BJ (cell line): ENCODE data around the gene MTURN. TPM values are rescaled to one million over a fixed set of nuclear protein-coding genes. Genes with fewer than 3 reads are reported as not detected.

Source experiments
- CTCF ChIA-PET: fragments of 350-600 bp; formaldehyde crosslinking; extraction: SDS; loops from one replicate; lab custom pipeline; 2021; ENCODE audit warnings: antibody characterized with exemption, inconsistent platforms; lab: Yijun Ruan, JAX
- POLR2A ChIA-PET: fragments of 300-600 bp; sonication (Branson Sonifier 250); formaldehyde crosslinking; extraction: SDS; loops from one replicate; lab custom pipeline; 2021; ENCODE audit warnings: antibody characterized with exemption; lab: Charles Lee
- DNase-seq: peaks from one replicate; pipeline ENCODE4 v3.0.0-alpha.2; 2011; ENCODE audit warnings: low read depth
- H3K27me3 ChIP-seq: 2 replicates; pipeline ENCODE4 v1.6.0; 2011; ENCODE audit warnings: low read length; ENCODE audit not compliant: control insufficient read depth, insufficient read depth
- H3K36me3 ChIP-seq: 2 replicates; pipeline ENCODE4 v1.5.1; 2011; ENCODE audit warnings: low read length; ENCODE audit not compliant: control insufficient read depth, insufficient read depth
- H3K4me3 ChIP-seq: 2 replicates; pipeline ENCODE4 v1.5.1; 2011; ENCODE audit warnings: low read depth, mild to moderate bottlenecking, control low read depth, low read length
- polyA plus RNA-seq: library from polyadenylated mRNA; depleted of rRNA; stranded (reverse); fragments of >200 nt; gene quantifications from 2 replicates; pipeline ENCODE4 v1.2.3, GENCODE V29; 2011
- TF ChIP-seq, protein P1 (sequence below): IDR thresholded peaks from 2 replicates; pipeline ENCODE4 v1.5.1; 2011; ENCODE audit warnings: low read depth, mild to moderate bottlenecking, control low read depth, inconsistent platforms, low read length, moderate library complexity; ENCODE audit not compliant: insufficient read depth

The MTURN gene
- polyA plus RNA-seq, 1 experiment: 7.0 TPM

DNA sequence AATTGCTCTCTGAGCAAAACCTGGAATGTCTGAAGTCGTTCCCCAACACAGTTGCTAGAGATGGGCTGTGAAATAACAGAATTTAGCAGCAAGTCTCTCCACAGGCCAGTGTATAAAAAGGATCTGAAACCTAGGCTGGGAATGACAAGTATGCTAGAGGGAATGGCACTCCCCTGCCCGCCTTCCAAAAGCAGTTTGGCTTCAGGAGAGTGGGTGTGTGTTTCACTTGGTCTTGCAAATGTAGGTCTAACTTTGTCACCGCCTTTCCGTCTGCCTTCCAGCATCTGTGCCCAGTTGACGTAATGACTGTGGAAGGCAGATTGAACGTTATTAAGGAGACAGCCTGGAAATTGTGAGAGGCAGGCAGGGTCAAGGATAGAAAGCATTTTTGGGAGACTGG, 18.0 kb upstream of the MTURN start:
- TF ChIP-seq, protein P1, sequence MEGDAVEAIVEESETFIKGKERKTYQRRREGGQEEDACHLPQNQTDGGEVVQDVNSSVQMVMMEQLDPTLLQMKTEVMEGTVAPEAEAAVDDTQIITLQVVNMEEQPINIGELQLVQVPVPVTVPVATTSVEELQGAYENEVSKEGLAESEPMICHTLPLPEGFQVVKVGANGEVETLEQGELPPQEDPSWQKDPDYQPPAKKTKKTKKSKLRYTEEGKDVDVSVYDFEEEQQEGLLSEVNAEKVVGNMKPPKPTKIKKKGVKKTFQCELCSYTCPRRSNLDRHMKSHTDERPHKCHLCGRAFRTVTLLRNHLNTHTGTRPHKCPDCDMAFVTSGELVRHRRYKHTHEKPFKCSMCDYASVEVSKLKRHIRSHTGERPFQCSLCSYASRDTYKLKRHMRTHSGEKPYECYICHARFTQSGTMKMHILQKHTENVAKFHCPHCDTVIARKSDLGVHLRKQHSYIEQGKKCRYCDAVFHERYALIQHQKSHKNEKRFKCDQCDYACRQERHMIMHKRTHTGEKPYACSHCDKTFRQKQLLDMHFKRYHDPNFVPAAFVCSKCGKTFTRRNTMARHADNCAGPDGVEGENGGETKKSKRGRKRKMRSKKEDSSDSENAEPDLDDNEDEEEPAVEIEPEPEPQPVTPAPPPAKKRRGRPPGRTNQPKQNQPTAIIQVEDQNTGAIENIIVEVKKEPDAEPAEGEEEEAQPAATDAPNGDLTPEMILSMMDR: no peak
- Histone ChIP-seq H3K27me3 (no peaks in the 10 kb centered on the region), H3K4me3 (no peak overlapping the region), H3K36me3 (no peaks in the 10 kb centered on the region)
- ChIA-PET CTCF (no interaction called here), POLR2A (no interaction called here)
- DNase-seq: peak; percentile 41

DNA sequence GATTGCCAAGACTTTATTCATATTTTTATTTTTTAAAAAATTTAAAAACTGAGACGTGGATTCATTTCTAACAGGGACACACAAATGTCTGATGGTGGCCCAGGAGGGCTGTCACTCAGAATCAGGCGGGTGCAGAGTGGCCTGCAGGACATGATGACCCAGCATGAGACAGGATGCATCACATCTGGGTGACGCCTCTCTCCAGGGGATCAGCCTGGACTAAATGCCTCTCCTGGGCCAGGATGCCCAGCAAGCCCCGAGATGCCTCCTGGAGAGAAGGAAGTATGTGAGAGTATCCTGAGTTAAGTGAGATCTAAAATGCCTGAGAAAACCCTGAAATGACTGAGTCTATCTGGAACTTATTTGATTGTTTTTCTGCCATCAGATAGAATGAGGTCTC, 16.9 kb upstream of the MTURN start:
- no peaks in the 10 kb centered on the region for H3K36me3 ChIP-seq
- H3K4me3 ChIP-seq: no peak overlapping the region
- H3K27me3 ChIP-seq: no peaks in the 10 kb centered on the region
- TF ChIP-seq, protein P1: no peak
- POLR2A ChIA-PET: no interaction called here
- DNase-seq: no peak
- CTCF ChIA-PET: interaction anchor here (1.5 kb wide), 1 partner anchor 12 kb away, joined by 4 read pairs; no protein-coding TSS in a partner anchor

DNA sequence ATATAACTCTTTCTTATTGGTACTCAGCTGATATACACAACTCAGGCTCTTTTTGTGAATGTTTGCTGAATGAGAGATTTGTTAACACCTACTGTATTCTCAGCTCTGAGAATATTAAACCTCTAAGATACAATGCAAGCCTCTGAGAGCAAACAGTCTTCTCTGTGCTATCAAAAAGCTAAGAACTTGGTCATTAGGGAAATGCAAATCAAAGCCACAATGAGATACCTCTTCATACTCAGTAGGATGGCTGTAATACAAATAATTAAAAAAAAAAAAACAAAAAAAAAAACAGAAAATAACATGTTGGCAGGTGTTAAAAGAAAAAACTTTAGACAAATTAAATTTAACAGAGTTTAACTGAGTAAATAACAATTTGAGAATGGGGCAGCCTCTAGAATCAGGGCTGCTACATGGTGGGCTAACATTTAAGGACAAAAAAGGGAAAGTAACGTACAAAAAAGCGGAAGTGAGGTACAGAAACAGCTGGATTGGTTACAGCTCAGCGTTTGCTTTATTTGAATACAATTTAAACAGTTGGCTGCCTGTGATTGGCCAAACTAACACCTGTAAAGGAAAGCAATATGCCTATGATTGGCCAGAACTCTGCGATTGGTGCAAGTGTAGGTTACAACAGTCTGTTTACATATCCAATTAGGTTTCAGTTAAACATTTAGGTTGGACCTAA, 14.8 kb upstream of the MTURN start:
- TF ChIP-seq, protein P1: no peak
- ChIA-PET CTCF (interaction anchor here (1.3 kb wide), 1 partner anchor 26 kb away, joined by 3 read pairs; no protein-coding TSS in a partner anchor), POLR2A (no interaction called here)
- no peaks in the 10 kb centered on the region for H3K27me3 ChIP-seq
- H3K36me3 ChIP-seq: no peaks in the 10 kb centered on the region
- DNase-seq: no peak
- no peak overlapping the region for H3K4me3 ChIP-seq

DNA sequence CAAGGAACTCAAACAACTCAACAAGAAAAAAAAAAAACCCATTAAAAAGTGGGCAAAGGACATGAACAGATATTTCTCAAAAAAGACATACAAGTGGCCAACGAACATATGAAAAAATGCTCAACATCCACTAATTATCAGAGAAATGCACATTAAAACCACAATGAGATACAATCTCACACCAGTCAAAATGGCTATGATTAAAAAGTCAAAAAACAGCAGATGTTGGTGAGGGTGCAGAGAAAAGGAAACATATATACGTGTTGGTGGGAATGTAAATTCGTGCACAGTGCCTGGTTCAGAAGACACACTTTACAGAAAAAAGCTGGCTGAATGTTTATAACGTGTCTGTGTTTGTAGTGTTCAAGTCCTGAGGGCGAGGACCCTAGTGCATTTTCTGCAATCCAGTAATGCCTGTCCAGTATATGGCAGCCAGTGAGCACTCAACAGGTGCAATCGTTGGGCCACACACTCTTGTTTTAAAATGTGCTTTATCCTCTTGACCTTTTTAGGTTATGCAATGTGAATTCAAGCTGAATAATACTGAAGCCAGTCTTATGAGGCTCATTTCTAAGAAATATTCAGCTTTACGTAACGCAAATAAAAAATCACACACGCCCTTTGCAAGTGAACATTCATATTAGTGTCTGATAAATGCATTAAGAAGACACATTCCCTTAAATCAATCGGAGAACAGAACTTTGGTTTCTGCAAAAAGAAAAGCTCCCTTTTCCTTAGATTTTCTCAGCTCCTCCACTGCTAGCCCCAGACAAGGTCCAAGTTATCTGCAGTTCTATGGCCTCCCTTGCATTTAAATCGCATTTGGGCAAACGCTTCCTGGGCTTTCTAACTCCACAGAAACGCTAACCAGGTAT, 813 bp upstream of the MTURN start:
- TF ChIP-seq, protein P1: no peak
- peak overlapping the region; percentile 77 for H3K4me3 ChIP-seq
- DNase-seq: no peak
- H3K36me3 ChIP-seq: no peaks in the 10 kb centered on the region
- ChIA-PET POLR2A (no interaction called here), CTCF (no interaction called here)
- no peaks in the 10 kb centered on the region for H3K27me3 ChIP-seq
